Tibial nerve (tissue), 3 donors: ENCODE measurements around the gene SNX21.

Experiments
- POLR2A ChIP-seq, 2 donors: fragments of 450-650 bp; IDR thresholded peaks; one replicate each; pipeline ENCODE4 v1.6.1; 2017; ENCODE audit warnings: antibody characterized with exemption in 2 of 2, mild to moderate bottlenecking in 2 of 2, moderate library complexity in 2 of 2
- TF ChIP-seq, protein P1 (sequence below), 5 experiments: fragments of 200-600 bp in 3 of 5; fragments of 450-650 bp in 2 of 5; sonication (generic) in 3 of 5; IDR thresholded peaks; one replicate each; pipeline ENCODE4 v1.5.1; 2016 to 2019; ENCODE audit warnings: antibody characterized with exemption in 5 of 5, mild to moderate bottlenecking in 3 of 5, moderate library complexity in 2 of 5

DNA sequence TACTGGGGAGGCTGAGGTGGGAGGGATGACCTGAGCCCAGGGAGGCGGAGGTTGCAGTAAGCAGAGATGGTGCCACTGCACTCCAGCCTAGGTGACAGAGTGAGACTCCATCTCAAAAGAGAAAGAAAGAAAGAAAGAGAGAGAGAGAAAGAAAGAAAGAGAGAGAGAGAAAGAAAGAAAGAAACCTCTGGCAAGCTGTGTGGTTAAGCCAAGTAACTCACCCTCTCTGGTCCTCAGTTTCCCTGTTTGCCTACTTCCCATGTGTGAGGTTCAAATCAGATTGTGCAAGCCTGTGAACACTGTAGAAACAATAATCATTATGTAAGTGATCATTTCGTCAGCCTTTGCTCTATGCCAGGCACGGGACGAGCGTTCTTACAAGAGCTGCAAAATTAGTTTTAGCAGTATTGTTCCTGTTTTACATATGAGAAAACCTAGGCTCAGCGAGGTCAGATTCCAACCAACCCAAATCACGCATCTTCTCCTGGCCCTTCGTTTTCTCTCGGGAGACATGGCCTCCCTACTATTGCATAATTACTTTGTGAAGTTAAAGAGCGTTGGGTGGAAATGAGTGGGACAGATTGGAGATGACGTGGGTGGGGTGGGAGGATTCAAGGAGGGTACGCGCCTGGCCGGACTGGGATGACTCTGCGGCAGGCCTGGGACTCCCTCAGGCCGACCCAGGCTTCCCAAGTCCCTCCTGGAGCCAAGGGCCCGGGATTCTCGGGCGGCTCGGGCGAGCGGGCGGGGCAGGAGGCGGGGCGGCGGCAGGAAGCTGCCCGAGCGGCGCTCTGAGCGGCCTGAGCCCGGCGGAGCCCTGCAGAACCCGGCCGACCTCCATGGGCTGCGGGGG lies at the start of gene SNX21:
- TF ChIP-seq POLR2A (IDR thresholded peaks at IDR 0.05) = no peak
- TF ChIP-seq, protein P1, sequence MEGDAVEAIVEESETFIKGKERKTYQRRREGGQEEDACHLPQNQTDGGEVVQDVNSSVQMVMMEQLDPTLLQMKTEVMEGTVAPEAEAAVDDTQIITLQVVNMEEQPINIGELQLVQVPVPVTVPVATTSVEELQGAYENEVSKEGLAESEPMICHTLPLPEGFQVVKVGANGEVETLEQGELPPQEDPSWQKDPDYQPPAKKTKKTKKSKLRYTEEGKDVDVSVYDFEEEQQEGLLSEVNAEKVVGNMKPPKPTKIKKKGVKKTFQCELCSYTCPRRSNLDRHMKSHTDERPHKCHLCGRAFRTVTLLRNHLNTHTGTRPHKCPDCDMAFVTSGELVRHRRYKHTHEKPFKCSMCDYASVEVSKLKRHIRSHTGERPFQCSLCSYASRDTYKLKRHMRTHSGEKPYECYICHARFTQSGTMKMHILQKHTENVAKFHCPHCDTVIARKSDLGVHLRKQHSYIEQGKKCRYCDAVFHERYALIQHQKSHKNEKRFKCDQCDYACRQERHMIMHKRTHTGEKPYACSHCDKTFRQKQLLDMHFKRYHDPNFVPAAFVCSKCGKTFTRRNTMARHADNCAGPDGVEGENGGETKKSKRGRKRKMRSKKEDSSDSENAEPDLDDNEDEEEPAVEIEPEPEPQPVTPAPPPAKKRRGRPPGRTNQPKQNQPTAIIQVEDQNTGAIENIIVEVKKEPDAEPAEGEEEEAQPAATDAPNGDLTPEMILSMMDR (IDR thresholded peaks at IDR 0.05) = no peak
